KMS-11 (cell line): Measurements from ENCODE around the gene LGALS3BP.

ENCODE experiments used
- H2AFZ ChIP-seq: fragments of 200-600 bp; sonication (generic); 2 replicates; pipeline ENCODE4 v1.6.1; 2016; ENCODE audit warnings: antibody characterized with exemption, mixed run types, low read depth
- H3K27ac ChIP-seq: fragments of 200-600 bp; sonication (generic); 2 replicates; pipeline ENCODE4 v1.6.1; 2016; ENCODE audit warnings: mild to moderate bottlenecking, mixed run types
- H3K27me3 ChIP-seq: fragments of 200-600 bp; sonication (generic); 2 replicates; pipeline ENCODE4 v1.6.1; 2017; ENCODE audit warnings: mild to moderate bottlenecking, low read depth, mixed run types, moderate library complexity; ENCODE audit not compliant: insufficient read depth
- H3K36me3 ChIP-seq: fragments of 200-600 bp; sonication (generic); 2 replicates; pipeline ENCODE4 v1.6.1; 2017; ENCODE audit warnings: mild to moderate bottlenecking, mixed run types; ENCODE audit not compliant: insufficient read depth
- H3K4me1 ChIP-seq: fragments of 200-600 bp; sonication (generic); 2 replicates; pipeline ENCODE4 v1.6.1; 2016; ENCODE audit warnings: mild to moderate bottlenecking, low read depth, mixed run types; ENCODE audit not compliant: poor library complexity, severe bottlenecking
- H3K4me2 ChIP-seq: fragments of 200-600 bp; sonication (generic); 2 replicates; pipeline ENCODE4 v1.7.0; 2016; ENCODE audit warnings: mild to moderate bottlenecking, mixed run types
- H3K4me3 ChIP-seq: fragments of 200-600 bp; sonication (generic); IDR thresholded peaks from 2 replicates; pipeline ENCODE4 v1.6.1; 2017; ENCODE audit warnings: low read depth, low read length, mixed read lengths; ENCODE audit not compliant: insufficient read depth
- H3K79me2 ChIP-seq: fragments of 200-600 bp; sonication (generic); 2 replicates; pipeline ENCODE4 v1.6.1; 2016; ENCODE audit warnings: low read depth, mixed run types; ENCODE audit not compliant: insufficient read depth
- H3K9ac ChIP-seq: fragments of 200-600 bp; sonication (generic); 2 replicates; pipeline ENCODE4 v1.6.1; 2016; ENCODE audit warnings: mild to moderate bottlenecking, mixed run types
- H4K20me1 ChIP-seq: fragments of 200-600 bp; sonication (generic); 2 replicates; pipeline ENCODE4 v1.6.1; 2016; ENCODE audit warnings: mild to moderate bottlenecking, mixed run types; ENCODE audit not compliant: insufficient read depth
- TF ChIP-seq, protein P1 (sequence below): fragments of 200-600 bp; sonication (generic); conservative IDR thresholded peaks from 2 replicates; pipeline ENCODE4 v1.6.1; 2017; ENCODE audit warnings: low read depth, mild to moderate bottlenecking, antibody characterized with exemption, low read length, moderate library complexity, mixed read lengths

The LGALS3BP gene

GRCh38 chr17:78986048-78986648 is 6.4 kb upstream of the LGALS3BP start:
- H4K20me1 ChIP-seq, result no peaks in the 10 kb centered on the region
- no peaks in the 10 kb centered on the region for H3K36me3 ChIP-seq
- H3K27me3 ChIP-seq, result no peaks in the 10 kb centered on the region
- no peak overlapping the region for H3K27ac ChIP-seq
- TF ChIP-seq, protein P1, sequence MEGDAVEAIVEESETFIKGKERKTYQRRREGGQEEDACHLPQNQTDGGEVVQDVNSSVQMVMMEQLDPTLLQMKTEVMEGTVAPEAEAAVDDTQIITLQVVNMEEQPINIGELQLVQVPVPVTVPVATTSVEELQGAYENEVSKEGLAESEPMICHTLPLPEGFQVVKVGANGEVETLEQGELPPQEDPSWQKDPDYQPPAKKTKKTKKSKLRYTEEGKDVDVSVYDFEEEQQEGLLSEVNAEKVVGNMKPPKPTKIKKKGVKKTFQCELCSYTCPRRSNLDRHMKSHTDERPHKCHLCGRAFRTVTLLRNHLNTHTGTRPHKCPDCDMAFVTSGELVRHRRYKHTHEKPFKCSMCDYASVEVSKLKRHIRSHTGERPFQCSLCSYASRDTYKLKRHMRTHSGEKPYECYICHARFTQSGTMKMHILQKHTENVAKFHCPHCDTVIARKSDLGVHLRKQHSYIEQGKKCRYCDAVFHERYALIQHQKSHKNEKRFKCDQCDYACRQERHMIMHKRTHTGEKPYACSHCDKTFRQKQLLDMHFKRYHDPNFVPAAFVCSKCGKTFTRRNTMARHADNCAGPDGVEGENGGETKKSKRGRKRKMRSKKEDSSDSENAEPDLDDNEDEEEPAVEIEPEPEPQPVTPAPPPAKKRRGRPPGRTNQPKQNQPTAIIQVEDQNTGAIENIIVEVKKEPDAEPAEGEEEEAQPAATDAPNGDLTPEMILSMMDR, result no peak; the same call in 1 of the 2 replicates
- no peaks in the 10 kb centered on the region for H3K79me2 ChIP-seq
- peaks cover 18% of the 10 kb centered on the region for H3K4me1 ChIP-seq
- no peak overlapping the region for H3K4me3 ChIP-seq
- peak overlapping the region; percentile 32; the same call in 1 of the 2 replicates for H3K4me2 ChIP-seq
- no peak overlapping the region for H3K9ac ChIP-seq
- H2AFZ ChIP-seq, result no peak overlapping the region

- Histone ChIP-seq H3K36me3 (no peaks in the 10 kb centered on the region), H3K27ac (no peak overlapping the region), H3K4me1 (peaks cover 18% of the 10 kb centered on the region), H3K9ac (no peak overlapping the region), H3K4me2 (peak overlapping the region; percentile 32; the same call in 1 of the 2 replicates), H3K4me3 (no peak overlapping the region), H4K20me1 (no peaks in the 10 kb centered on the region), H3K27me3 (no peaks in the 10 kb centered on the region), H2AFZ (no peak overlapping the region), H3K79me2 (no peaks in the 10 kb centered on the region)
- TF ChIP-seq, protein P1, result no peak
These were observed 5.7 kb upstream of the LGALS3BP start for GRCh38 chr17:78985395-78985794.

- TF ChIP-seq, protein P1, result no peak
- H3K27me3 ChIP-seq, result no peaks in the 10 kb centered on the region
- H3K4me2 ChIP-seq, result no peak overlapping the region
- H3K9ac ChIP-seq, result no peak overlapping the region
- H3K4me3 ChIP-seq, result no peak overlapping the region
- no peaks in the 10 kb centered on the region for H3K79me2 ChIP-seq
- no peak overlapping the region for H3K27ac ChIP-seq
- H3K4me1 ChIP-seq, result peaks cover 9% of the 10 kb centered on the region
- H4K20me1 ChIP-seq, result no peaks in the 10 kb centered on the region
- H3K36me3 ChIP-seq, result no peaks in the 10 kb centered on the region
- no peak overlapping the region for H2AFZ ChIP-seq
These were observed 1.5 kb upstream of the LGALS3BP start for GRCh38 chr17:78981010-78981888.

GRCh38 chr17:78980624-78980972 is 875 bp upstream of the LGALS3BP start:
- H3K4me1 ChIP-seq, result peaks cover 3% of the 10 kb centered on the region
- no peaks in the 10 kb centered on the region for H3K79me2 ChIP-seq
- H4K20me1 ChIP-seq, result no peaks in the 10 kb centered on the region
- no peak overlapping the region for H3K4me3 ChIP-seq
- no peak overlapping the region for H2AFZ ChIP-seq
- no peak overlapping the region for H3K27ac ChIP-seq
- H3K4me2 ChIP-seq, result no peak overlapping the region
- H3K27me3 ChIP-seq, result no peaks in the 10 kb centered on the region
- H3K9ac ChIP-seq, result no peak overlapping the region
- TF ChIP-seq, protein P1, result no peak
- no peaks in the 10 kb centered on the region for H3K36me3 ChIP-seq
